ENCODE measurements around the gene SNX30. TPM values are rescaled to one million over a fixed set of nuclear protein-coding genes. Genes with fewer than 3 reads are reported as not detected.

The SNX30 gene
- total RNA-seq, 1 donor from 2014 or later: 12.7 TPM

- H3K27ac Mint-ChIP-seq: no peak overlapping the region
- no peak overlapping the region for H3K4me3 Mint-ChIP-seq
- TF ChIP-seq, protein P1, sequence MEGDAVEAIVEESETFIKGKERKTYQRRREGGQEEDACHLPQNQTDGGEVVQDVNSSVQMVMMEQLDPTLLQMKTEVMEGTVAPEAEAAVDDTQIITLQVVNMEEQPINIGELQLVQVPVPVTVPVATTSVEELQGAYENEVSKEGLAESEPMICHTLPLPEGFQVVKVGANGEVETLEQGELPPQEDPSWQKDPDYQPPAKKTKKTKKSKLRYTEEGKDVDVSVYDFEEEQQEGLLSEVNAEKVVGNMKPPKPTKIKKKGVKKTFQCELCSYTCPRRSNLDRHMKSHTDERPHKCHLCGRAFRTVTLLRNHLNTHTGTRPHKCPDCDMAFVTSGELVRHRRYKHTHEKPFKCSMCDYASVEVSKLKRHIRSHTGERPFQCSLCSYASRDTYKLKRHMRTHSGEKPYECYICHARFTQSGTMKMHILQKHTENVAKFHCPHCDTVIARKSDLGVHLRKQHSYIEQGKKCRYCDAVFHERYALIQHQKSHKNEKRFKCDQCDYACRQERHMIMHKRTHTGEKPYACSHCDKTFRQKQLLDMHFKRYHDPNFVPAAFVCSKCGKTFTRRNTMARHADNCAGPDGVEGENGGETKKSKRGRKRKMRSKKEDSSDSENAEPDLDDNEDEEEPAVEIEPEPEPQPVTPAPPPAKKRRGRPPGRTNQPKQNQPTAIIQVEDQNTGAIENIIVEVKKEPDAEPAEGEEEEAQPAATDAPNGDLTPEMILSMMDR (IDR thresholded peaks at IDR 0.05; ENCODE audit: unreplicated experiment): no peak
- H3K36me3 Mint-ChIP-seq: peaks cover 1% of the 10 kb centered on the region
- no peaks in the 10 kb centered on the region for H3K27me3 Mint-ChIP-seq (ENCODE audit: low read depth)
- peaks cover 8% of the 10 kb centered on the region for H3K9me3 Mint-ChIP-seq
- peaks cover 7% of the 10 kb centered on the region for H3K4me1 Mint-ChIP-seq
- DNase-seq (ENCODE audit: low spot score in 2 of 2, unreplicated experiment in 2 of 2): no peak
Measured at GRCh38 chr9:112780450-112781036, 30.0 kb downstream of the SNX30 start.

- Mint-ChIP-seq H3K4me3 (no peak overlapping the region), H3K4me1 (peaks cover 7% of the 10 kb centered on the region), H3K9me3 (no peaks in the 10 kb centered on the region), H3K36me3 (no peaks in the 10 kb centered on the region), H3K27me3 (ENCODE audit: low read depth) (no peaks in the 10 kb centered on the region), H3K27ac (no peak overlapping the region)
- TF ChIP-seq, protein P1 (IDR thresholded peaks at IDR 0.05; ENCODE audit: unreplicated experiment): no peak
- no peak for DNase-seq (ENCODE audit: low spot score in 2 of 2, unreplicated experiment in 2 of 2)
Measured at GRCh38 chr9:112782218-112782617, 31.7 kb downstream of the SNX30 start.

DNA sequence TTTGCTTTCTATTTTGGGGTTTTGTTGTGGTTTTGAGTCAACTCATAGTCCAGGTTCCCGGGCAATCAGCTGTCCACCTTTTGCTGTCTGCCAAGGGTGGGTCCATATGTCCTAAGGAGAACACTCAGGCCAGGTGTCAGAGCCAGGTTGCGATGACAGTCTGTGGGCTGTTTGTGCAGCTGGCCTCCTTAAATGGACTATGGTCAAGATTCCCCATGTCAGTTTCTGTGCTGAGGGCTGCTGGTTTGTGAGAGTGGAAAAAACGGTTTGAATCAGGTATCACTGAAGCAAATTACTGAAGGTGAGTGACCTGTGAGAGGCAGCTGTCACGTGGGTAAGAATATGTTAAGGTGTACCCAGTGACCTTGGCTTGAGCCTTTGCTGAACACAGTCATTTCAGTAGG, 33.0 kb downstream of the SNX30 start:
- peaks cover 7% of the 10 kb centered on the region for H3K4me1 Mint-ChIP-seq
- DNase-seq (ENCODE audit: low spot score in 2 of 2, unreplicated experiment in 2 of 2): no peak

GRCh38 chr9:112784020-112784785, 33.6 kb downstream of the SNX30 start:
- no peaks in the 10 kb centered on the region for H3K36me3 Mint-ChIP-seq
- H3K4me3 Mint-ChIP-seq: peak overlapping the region; percentile 45
- TF ChIP-seq, protein P1 (IDR thresholded peaks at IDR 0.05; ENCODE audit: unreplicated experiment): no peak
- no peak overlapping the region for H3K27ac Mint-ChIP-seq
- no peak for DNase-seq (ENCODE audit: low spot score in 2 of 2, unreplicated experiment in 2 of 2)
- no peaks in the 10 kb centered on the region for H3K9me3 Mint-ChIP-seq
- no peaks in the 10 kb centered on the region for H3K27me3 Mint-ChIP-seq (ENCODE audit: low read depth)
- peaks cover 8% of the 10 kb centered on the region for H3K4me1 Mint-ChIP-seq

More for the DNA sequence above, 33.0 kb downstream of the SNX30 start:
- Mint-ChIP-seq H3K4me3 (no peak overlapping the region), H3K9me3 (no peaks in the 10 kb centered on the region), H3K27ac (no peak overlapping the region), H3K36me3 (no peaks in the 10 kb centered on the region), H3K27me3 (ENCODE audit: low read depth) (no peaks in the 10 kb centered on the region)
- TF ChIP-seq, protein P1 (IDR thresholded peaks at IDR 0.05; ENCODE audit: unreplicated experiment): no peak

DNA sequence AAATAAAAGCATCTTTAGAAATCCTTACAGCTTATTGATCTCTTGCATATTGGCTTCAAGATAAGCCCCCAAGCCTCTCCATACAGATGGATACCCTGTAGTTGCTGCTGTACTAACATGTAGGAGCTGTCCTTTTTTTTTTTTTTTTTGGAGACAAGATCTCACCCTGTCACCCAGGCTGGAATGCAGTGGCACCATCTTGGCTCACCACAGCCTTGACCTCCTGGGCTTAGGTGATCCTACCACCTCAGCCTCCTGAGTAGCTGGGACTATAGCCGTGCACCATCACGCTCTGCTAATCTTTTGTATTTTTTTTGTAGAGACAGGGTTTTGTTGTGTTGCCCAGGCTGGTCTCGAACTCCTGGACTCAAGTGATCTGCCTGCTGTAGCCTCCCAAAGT, 35.4 kb downstream of the SNX30 start:
- peaks cover 14% of the 10 kb centered on the region for H3K4me1 Mint-ChIP-seq
- H3K4me3 Mint-ChIP-seq: no peak overlapping the region
- TF ChIP-seq, protein P1 (IDR thresholded peaks at IDR 0.05; ENCODE audit: unreplicated experiment): no peak
- H3K9me3 Mint-ChIP-seq: no peaks in the 10 kb centered on the region
- DNase-seq (ENCODE audit: low spot score in 2 of 2, unreplicated experiment in 2 of 2): no peak
- H3K27me3 Mint-ChIP-seq (ENCODE audit: low read depth): no peaks in the 10 kb centered on the region
- H3K36me3 Mint-ChIP-seq: no peaks in the 10 kb centered on the region
- no peak overlapping the region for H3K27ac Mint-ChIP-seq
